ENCODE results near the gene AFF3. TPM values are rescaled to one million over a fixed set of nuclear protein-coding genes. Genes with fewer than 3 reads are reported as not detected.

The AFF3 gene
- total and polyA plus RNA-seq, 2 donors (not counting 3 experiments of a cell fraction or from before 2014, with no cell fraction given): 0.06 to 0.07 TPM

DNA sequence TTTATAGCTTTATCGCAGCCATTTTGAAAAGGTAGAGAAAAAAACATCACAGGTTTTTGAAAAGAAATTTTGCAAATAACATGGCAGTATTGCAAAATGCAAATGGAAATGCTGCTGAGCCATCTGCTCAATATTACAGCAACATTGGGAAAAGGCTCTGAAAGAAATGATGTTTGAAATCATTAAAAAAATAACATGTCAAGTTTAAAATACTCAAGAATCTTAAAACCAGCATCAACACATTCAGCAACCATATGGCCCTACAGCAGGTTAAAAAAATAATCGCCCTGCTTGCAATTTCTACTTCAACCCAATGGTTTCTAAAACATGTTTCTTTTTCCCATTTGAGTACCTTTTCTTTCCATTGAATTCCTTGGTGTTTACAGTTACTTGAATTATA is 289.4 kb downstream of the AFF3 start:
- Histone ChIP-seq H4K20me1 (replicated peaks; ENCODE audit: control insufficient read depth, extremely low read depth, insufficient read depth, low read length) (no peaks in the 10 kb centered on the region), H3K9me3 (replicated peaks; ENCODE audit: control insufficient read depth, insufficient read depth, low read length) (no peaks in the 10 kb centered on the region), H3K79me2 (ENCODE audit: control insufficient read depth, insufficient read depth, low read length) (no peaks in the 10 kb centered on the region), H3K9me1 (replicated peaks; ENCODE audit: control insufficient read depth, extremely low read depth, insufficient read depth, low read length) (no peaks in the 10 kb centered on the region), H3K4me1 (ENCODE audit: control insufficient read depth, extremely low read depth, insufficient read depth, low read length) (no peaks in the 10 kb centered on the region), H3K4me3 (replicated peaks in 1 of 3; ENCODE audit: insufficient read depth in 1 of 3, low read depth in 1 of 3, low read length in 3 of 3) (no peak overlapping the region), H3K27ac (ENCODE audit: insufficient read depth, low read depth, low read length) (no peak overlapping the region), H3K36me3 (ENCODE audit: control insufficient read depth in 2 of 2, extremely low read depth in 1 of 2, insufficient read depth in 2 of 2, low read length in 2 of 2) (no peaks in the 10 kb centered on the region), H2AFZ (ENCODE audit: low read depth, low read length) (no peak overlapping the region), H3K4me2 (ENCODE audit: insufficient read depth, low read length) (no peak overlapping the region), H3K27me3 (ENCODE audit: control insufficient read depth in 2 of 2, insufficient read depth in 2 of 2, low read length in 2 of 2) (peaks cover 0 to 1% of the 10 kb centered on the region in 2 experiments), H3K9ac (replicated peaks; ENCODE audit: extremely low read depth, insufficient read depth, low read length) (no peak overlapping the region)
- TF ChIP-seq GATA2 (IDR thresholded peaks at IDR 0.05; ENCODE audit: insufficient read depth, insufficient read length, low read depth, low read length) (no peak), JUN (IDR thresholded peaks at IDR 0.05; ENCODE audit: borderline replicate concordance, insufficient read depth, insufficient read length, low read depth) (no peak), EZH2 (IDR thresholded peaks at IDR 0.05; ENCODE audit: borderline replicate concordance, low read depth, low read length, severe bottlenecking) (no peak), MYC (IDR thresholded peaks at IDR 0.05; ENCODE audit: low read depth, low read length) (no peak), POLR2A (IDR thresholded peaks at IDR 0.05; ENCODE audit: low read depth, low read length) (no peak), FOS (IDR thresholded peaks at IDR 0.05; ENCODE audit: borderline replicate concordance, insufficient read depth, low read length) (no peak), POLR2AphosphoS5 (IDR thresholded peaks at IDR 0.05; ENCODE audit: insufficient read depth, low read depth, low read length) (no peak)
- TF ChIP-seq, protein P1, sequence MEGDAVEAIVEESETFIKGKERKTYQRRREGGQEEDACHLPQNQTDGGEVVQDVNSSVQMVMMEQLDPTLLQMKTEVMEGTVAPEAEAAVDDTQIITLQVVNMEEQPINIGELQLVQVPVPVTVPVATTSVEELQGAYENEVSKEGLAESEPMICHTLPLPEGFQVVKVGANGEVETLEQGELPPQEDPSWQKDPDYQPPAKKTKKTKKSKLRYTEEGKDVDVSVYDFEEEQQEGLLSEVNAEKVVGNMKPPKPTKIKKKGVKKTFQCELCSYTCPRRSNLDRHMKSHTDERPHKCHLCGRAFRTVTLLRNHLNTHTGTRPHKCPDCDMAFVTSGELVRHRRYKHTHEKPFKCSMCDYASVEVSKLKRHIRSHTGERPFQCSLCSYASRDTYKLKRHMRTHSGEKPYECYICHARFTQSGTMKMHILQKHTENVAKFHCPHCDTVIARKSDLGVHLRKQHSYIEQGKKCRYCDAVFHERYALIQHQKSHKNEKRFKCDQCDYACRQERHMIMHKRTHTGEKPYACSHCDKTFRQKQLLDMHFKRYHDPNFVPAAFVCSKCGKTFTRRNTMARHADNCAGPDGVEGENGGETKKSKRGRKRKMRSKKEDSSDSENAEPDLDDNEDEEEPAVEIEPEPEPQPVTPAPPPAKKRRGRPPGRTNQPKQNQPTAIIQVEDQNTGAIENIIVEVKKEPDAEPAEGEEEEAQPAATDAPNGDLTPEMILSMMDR (IDR thresholded peaks at IDR 0.05; ENCODE audit: extremely low read depth in 1 of 2, insufficient read depth in 1 of 2, low read depth in 1 of 2, low read length in 2 of 2): no peak
- TF ChIP-seq, protein P2, sequence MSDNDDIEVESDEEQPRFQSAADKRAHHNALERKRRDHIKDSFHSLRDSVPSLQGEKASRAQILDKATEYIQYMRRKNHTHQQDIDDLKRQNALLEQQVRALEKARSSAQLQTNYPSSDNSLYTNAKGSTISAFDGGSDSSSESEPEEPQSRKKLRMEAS (IDR thresholded peaks at IDR 0.05; ENCODE audit: insufficient read depth, insufficient read length): no peak
- dilution Hi-C loops (cut with MboI; ENCODE audit: extremely low pct_ligation_motif_present, low sequenced_read_pairs): no loop called here
- intact Hi-C loops (cut with micrococcal nuclease): no loop called here
- CTCF ChIA-PET: no interaction called here
- BruUV-seq (replicated peaks): no TSS peak
- no peak for FAIRE-seq
- no peak for DNase-seq (ENCODE audit: low read depth, low spot score)
- POLR2A ChIA-PET: no interaction called here
